Mesothelial cell of epicardium (in vitro differentiated cells): ENCODE data around the gene CCDC8. TPM values are rescaled to one million over a fixed set of nuclear protein-coding genes. Genes with fewer than 3 reads are reported as not detected.
"Not testable (repeated sequence)": the region's sequence is repeated elsewhere in the genome, so short reads cannot be mapped to it uniquely, and the experiment has no call there.

ENCODE experiments used
- DNase-seq, 2 experiments: peaks; one replicate each; pipeline ENCODE4 v3.0.0; 2021; ENCODE audit warnings: low spot score in 2 of 2; ENCODE audit not compliant: unreplicated experiment in 2 of 2
- H3K27ac Mint-ChIP-seq: 2 replicates; pipeline ENCODE4 v1.8.0; 2021; ENCODE audit warnings: mixed read lengths
- H3K27me3 Mint-ChIP-seq: 2 replicates; pipeline ENCODE4 v1.8.0; 2021; ENCODE audit warnings: low read depth, mixed read lengths
- H3K36me3 Mint-ChIP-seq: 2 replicates; pipeline ENCODE4 v1.8.0; 2021; ENCODE audit warnings: mixed read lengths
- H3K4me1 Mint-ChIP-seq: 2 replicates; pipeline ENCODE4 v1.8.0; 2021; ENCODE audit warnings: mixed read lengths
- H3K4me3 Mint-ChIP-seq: 2 replicates; pipeline ENCODE4 v1.8.0; 2021; ENCODE audit warnings: mild to moderate bottlenecking, moderate library complexity, mixed read lengths
- H3K9me3 Mint-ChIP-seq: 2 replicates; pipeline ENCODE4 v1.8.0; 2021; ENCODE audit warnings: mixed read lengths
- total RNA-seq: library from RNA; stranded (reverse); gene quantifications from 3 replicates; pipeline ENCODE4 v1.2.1, GENCODE V29; 2021
- TF ChIP-seq, protein P1 (sequence below): fragments of 200-600 bp; sonication (generic); IDR thresholded peaks from one replicate; pipeline ENCODE4 v1.5.0; 2021; ENCODE audit warnings: antibody characterized with exemption; ENCODE audit not compliant: unreplicated experiment

CCDC8 gene
- total RNA-seq, 1 donor from 2014 or later, result 50.7 TPM

DNA sequence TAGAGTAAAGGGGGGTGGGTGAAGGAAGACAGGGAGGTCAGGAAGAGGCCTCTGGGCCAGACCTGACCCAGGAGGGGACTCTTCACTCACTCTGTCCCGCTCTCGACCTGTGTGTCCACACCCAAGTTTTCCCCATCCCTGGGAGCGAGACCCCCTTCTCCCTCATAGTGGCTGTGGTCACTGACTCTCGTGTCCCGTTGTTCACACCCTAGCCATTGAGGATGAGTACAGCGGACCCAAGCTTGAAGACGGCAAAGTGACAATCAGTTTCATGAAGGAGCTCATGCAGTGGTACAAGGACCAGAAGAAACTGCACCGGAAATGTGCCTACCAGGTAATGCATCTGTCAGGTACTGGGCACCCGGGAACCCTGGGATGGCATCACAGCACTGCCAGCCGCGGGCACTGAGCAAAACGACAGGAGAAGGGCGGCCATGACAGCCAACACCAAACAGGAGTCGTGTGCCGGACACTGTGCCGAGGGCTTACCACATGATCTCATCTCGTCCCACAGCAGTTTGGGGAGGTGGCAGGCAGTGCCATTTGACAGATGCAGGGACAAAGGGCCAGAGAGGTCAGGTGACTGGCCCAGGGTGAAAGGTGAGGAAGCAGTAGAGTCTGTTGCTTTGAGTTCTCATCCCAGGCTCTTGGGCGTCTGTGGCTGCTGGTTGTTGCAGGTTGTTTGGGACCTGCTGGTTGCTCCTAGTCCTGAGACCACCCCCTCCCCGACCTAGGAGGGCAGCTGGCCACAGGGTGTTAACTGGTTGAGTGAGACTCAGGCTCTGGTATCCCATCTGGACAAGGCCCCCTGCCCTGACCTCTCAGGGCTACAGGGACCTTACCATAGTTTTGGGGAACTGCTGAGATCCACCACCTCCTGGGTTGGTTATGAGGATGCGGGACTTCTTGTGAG, 36.9 kb downstream of the CCDC8 start:
- no peak overlapping the region for H3K27ac Mint-ChIP-seq
- no peak for DNase-seq
- TF ChIP-seq, protein P1, sequence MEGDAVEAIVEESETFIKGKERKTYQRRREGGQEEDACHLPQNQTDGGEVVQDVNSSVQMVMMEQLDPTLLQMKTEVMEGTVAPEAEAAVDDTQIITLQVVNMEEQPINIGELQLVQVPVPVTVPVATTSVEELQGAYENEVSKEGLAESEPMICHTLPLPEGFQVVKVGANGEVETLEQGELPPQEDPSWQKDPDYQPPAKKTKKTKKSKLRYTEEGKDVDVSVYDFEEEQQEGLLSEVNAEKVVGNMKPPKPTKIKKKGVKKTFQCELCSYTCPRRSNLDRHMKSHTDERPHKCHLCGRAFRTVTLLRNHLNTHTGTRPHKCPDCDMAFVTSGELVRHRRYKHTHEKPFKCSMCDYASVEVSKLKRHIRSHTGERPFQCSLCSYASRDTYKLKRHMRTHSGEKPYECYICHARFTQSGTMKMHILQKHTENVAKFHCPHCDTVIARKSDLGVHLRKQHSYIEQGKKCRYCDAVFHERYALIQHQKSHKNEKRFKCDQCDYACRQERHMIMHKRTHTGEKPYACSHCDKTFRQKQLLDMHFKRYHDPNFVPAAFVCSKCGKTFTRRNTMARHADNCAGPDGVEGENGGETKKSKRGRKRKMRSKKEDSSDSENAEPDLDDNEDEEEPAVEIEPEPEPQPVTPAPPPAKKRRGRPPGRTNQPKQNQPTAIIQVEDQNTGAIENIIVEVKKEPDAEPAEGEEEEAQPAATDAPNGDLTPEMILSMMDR, result no peak
- no peaks in the 10 kb centered on the region for H3K27me3 Mint-ChIP-seq
- H3K4me3 Mint-ChIP-seq, result no peak overlapping the region
- peaks cover 21% of the 10 kb centered on the region for H3K4me1 Mint-ChIP-seq
- peaks cover 11% of the 10 kb centered on the region for H3K9me3 Mint-ChIP-seq
- peaks cover 35% of the 10 kb centered on the region for H3K36me3 Mint-ChIP-seq

GRCh38 chr19:46375476-46376067, 37.8 kb downstream of the CCDC8 start:
- not testable (repeated sequence) for H3K9me3 Mint-ChIP-seq, DNase-seq, H3K27ac Mint-ChIP-seq, H3K4me3 Mint-ChIP-seq, H3K27me3 Mint-ChIP-seq
- Mint-ChIP-seq H3K4me1 (peaks cover 21% of the 10 kb centered on the region), H3K36me3 (peaks cover 28% of the 10 kb centered on the region)

DNA sequence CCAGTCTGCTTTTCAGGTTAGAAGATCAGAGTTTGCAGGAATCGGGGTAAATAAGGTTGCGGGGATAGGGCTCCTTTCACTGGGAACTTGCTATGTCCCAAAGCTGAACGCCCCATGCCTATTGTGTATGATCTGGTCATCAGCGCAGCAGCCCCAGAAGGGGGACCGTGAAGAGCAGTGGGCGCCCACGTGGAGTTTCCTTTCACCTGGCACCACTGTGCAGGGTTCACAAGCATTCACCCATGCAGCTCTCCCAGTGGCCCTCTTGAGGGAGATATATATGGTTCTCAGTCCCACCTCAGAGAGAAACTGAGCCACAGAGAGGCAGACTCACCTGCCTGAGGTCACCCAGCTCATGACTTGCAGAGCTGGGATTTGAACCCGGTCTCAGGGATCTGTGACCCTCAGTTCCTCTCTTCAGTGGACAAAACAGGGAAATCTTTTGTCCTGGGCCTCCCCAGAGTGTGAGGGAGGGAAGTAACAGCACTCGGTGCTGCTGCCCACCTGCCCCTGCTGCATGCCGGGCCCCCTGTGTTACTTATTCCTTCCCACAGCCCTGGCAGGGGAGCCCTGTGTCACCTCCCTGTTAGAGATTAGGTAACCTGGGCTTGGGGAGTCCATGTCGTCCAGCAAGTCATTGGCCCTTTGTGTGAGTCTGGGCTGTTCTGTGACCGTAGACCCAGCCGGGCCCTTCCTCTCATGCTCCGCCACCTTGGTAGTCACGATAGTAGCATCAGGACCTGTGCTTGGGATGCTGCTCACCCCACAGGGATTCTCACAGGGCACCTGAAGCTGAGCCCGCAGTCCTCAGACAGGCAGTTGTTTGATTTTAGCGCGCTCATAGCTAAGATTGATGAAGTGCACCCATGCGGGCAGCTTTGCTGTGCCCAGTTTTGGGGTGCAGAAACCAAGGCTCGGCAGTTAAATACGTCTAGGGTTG, 38.6 kb downstream of the CCDC8 start:
- peaks cover 24% of the 10 kb centered on the region for H3K36me3 Mint-ChIP-seq
- H3K4me3 Mint-ChIP-seq, result no peak overlapping the region
- no peak for DNase-seq
- TF ChIP-seq, protein P1, result no peak
- no peak overlapping the region for H3K27ac Mint-ChIP-seq
- peaks cover 21% of the 10 kb centered on the region for H3K4me1 Mint-ChIP-seq
- H3K9me3 Mint-ChIP-seq, result no peaks in the 10 kb centered on the region
- H3K27me3 Mint-ChIP-seq, result no peaks in the 10 kb centered on the region

DNA sequence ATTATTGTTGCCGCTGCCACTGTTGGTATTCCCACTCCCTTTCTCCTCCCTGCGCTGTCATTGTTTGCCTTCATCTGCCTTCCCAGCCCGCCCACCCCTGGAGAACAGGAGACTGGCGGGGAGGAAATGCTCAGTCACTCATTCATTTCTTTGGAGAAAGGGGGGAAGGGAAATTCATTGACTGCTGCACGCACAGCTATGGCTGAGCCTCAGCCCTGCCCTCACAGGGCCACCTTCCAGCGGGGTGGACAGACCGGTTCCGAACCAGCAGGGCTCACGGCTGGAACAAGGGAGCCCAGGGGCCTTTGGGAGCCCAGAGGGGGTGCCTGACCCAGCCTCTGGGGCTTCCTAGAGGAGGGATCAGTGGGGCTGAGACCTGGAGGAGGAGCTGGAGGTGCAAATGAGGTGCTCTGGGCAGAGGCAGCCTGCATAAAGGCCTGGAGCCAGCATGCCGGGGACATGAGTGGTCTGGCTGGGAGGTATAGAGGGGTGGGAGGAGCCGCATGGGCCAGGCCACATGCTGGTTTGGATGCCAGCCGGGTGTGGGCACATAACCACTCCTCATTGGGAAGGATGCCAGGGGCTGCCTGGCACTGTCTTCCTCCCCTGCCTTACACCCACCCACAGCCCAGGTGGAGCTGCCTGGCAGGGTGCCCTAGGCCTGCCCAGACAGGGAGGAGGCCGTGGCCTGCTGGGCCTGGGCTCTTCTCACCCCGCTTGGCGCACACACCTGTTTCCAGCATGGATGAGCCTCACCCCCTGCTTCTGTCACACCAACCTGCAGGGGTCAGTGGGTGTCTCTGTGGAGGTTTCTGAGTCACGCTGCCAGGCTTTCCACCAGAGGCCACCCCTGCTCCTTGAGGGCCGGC, 39.6 kb downstream of the CCDC8 start:
- Mint-ChIP-seq H3K27me3 (no peaks in the 10 kb centered on the region), H3K4me1 (peaks cover 21% of the 10 kb centered on the region), H3K36me3 (peaks cover 17% of the 10 kb centered on the region), H3K4me3 (no peak overlapping the region), H3K9me3 (no peaks in the 10 kb centered on the region), H3K27ac (peak overlapping the region; percentile 79)
- TF ChIP-seq, protein P1, result no peak
- DNase-seq, result no peak

DNA sequence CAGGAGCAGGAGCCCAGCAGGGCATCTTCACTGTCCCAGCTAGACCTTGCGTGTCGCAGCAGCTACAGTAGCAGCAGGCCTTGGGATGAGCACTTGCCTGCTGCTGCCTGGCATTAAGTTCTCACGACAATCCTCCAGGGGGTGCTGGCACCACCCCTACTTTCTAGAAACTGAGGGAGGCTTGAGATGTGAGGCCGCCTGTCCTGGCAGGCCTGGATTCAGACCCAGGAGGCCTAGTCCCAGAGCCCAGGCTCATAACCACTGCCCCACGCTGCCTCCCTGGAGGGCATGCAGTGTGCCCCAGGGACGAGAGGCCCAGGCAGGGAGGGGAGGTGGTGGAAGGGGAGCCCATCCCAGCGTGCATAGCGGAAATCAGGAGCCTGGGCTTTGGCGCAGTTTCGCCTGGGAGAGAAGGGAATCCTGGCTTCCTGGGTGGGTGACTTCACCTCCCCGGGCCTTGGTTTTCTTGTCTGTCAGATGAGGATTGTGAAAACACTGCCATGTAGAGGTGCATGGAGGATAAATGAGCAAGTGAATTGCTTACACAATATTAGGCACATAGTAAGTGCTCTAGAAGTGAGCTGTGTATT, 40.4 kb downstream of the CCDC8 start:
- peak overlapping the region; percentile 56 for H3K27ac Mint-ChIP-seq

More for the DNA sequence above, 40.4 kb downstream of the CCDC8 start:
- no peak for DNase-seq
- H3K4me1 Mint-ChIP-seq, result peaks cover 16% of the 10 kb centered on the region
- H3K27me3 Mint-ChIP-seq, result no peaks in the 10 kb centered on the region
- no peak overlapping the region for H3K4me3 Mint-ChIP-seq
- TF ChIP-seq, protein P1, result peak; percentile 18
- H3K36me3 Mint-ChIP-seq, result peaks cover 15% of the 10 kb centered on the region
- no peaks in the 10 kb centered on the region for H3K9me3 Mint-ChIP-seq
